Neural progenitor cell (in vitro differentiated cells): ENCODE data around the gene TLR10.
"Not testable (repeated sequence)": the region's sequence is repeated elsewhere in the genome, so short reads cannot be mapped to it uniquely, and the experiment has no call there.

ENCODE experiments used
- EZH2 ChIP-seq: fragments of 200-600 bp; sonication (generic); IDR thresholded peaks from 2 replicates; pipeline ENCODE4 v1.6.1; 2017; ENCODE audit warnings: antibody characterized with exemption, mild to moderate bottlenecking, moderate library complexity
- EZH2phosphoT487 ChIP-seq: fragments of 200-600 bp; sonication (generic); IDR thresholded peaks from 2 replicates; pipeline ENCODE4 v1.6.1; 2017; ENCODE audit warnings: antibody characterized with exemption
- TF ChIP-seq, protein P1 (sequence below): fragments of 200-600 bp; sonication (generic); IDR thresholded peaks from 2 replicates; pipeline ENCODE4 v1.5.1; 2017; ENCODE audit warnings: antibody characterized with exemption, mild to moderate bottlenecking

DNA sequence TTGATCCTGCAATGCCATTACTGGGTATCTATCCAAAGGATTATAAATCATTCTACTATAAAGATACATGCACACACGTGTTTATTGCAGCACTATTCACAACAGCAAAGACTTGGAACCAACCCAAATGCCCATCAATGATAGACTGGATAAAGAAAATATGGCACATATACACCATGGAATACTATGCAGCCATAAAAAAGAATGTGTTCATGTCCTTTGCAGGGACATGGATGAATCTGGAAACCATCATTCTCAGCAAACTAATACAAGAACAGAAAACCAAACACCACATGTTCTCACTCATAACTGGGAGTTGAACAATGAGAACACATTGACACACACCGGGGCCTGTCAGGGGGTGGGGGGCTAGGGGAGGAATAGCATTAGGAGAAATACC is 4.9 kb downstream of the TLR10 start:
- TF ChIP-seq EZH2, EZH2phosphoT487: not testable (repeated sequence)
- TF ChIP-seq, protein P1, sequence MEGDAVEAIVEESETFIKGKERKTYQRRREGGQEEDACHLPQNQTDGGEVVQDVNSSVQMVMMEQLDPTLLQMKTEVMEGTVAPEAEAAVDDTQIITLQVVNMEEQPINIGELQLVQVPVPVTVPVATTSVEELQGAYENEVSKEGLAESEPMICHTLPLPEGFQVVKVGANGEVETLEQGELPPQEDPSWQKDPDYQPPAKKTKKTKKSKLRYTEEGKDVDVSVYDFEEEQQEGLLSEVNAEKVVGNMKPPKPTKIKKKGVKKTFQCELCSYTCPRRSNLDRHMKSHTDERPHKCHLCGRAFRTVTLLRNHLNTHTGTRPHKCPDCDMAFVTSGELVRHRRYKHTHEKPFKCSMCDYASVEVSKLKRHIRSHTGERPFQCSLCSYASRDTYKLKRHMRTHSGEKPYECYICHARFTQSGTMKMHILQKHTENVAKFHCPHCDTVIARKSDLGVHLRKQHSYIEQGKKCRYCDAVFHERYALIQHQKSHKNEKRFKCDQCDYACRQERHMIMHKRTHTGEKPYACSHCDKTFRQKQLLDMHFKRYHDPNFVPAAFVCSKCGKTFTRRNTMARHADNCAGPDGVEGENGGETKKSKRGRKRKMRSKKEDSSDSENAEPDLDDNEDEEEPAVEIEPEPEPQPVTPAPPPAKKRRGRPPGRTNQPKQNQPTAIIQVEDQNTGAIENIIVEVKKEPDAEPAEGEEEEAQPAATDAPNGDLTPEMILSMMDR, result not testable (repeated sequence)
